PC-3 (cell line): ENCODE measurements around the gene ZCWPW2. TPM values are rescaled to one million over a fixed set of nuclear protein-coding genes. Genes with fewer than 3 reads are reported as not detected.

Experiments
- ATAC-seq: fragments of 200-7000 bp; cut with Tn5 transposase; 2 replicates; pipeline ENCODE4 v1.9.1; 2020; ENCODE audit warnings: mild to moderate bottlenecking, moderate library complexity
- BruUV-seq: library from RNA; stranded (reverse); fragments of 400-500 nt; replicated peaks from 2 replicates; lab custom pipeline; 2021; lab: Mats Ljungman, UMichigan
- CTCF ChIA-PET: fragments of 300-600 bp; sonication (Branson Sonifier 250); formaldehyde crosslinking; loops from one replicate; lab custom pipeline; 2022; ENCODE audit warnings: antibody characterized with exemption; lab: Charles Lee
- POLR2A ChIA-PET: fragments of 300-600 bp; sonication (Branson Sonifier 250); formaldehyde crosslinking; loops from one replicate; lab custom pipeline; 2022; ENCODE audit warnings: antibody characterized with exemption; ENCODE audit not compliant: unreplicated experiment; lab: Charles Lee
- DNase-seq: peaks from one replicate; pipeline ENCODE4 v3.0.0-alpha.2; 2015
- H2AFZ ChIP-seq: fragments of 300-600 bp; sonication (generic); 2 replicates; pipeline ENCODE4 v1.6.0; 2016; ENCODE audit warnings: antibody characterized with exemption, low read length
- H3F3A ChIP-seq: fragments of 300-600 bp; sonication (generic); one replicate; pipeline ENCODE4 v1.6.0; 2017; ENCODE audit warnings: antibody characterized with exemption, low read length, control low read depth, mild to moderate bottlenecking; ENCODE audit not compliant: unreplicated experiment
- H3K27ac ChIP-seq: fragments of 300-600 bp; sonication (generic); 2 replicates; pipeline ENCODE4 v1.5.1; 2016; ENCODE audit warnings: mild to moderate bottlenecking, low read length
- H3K27me3 ChIP-seq: fragments of 300-600 bp; sonication (generic); 2 replicates; pipeline ENCODE4 v1.6.1; 2016; ENCODE audit warnings: low read length, mixed read lengths
- H3K36me3 ChIP-seq: fragments of 300-600 bp; sonication (generic); 2 replicates; pipeline ENCODE4 v1.6.1; 2016; ENCODE audit warnings: low read depth, mixed run types, low read length, mixed read lengths
- H3K4me1 ChIP-seq: fragments of 300-600 bp; sonication (generic); 2 replicates; pipeline ENCODE4 v1.5.1; 2016; ENCODE audit warnings: low read length; ENCODE audit not compliant: insufficient read depth
- H3K4me2 ChIP-seq: fragments of 300-600 bp; sonication (generic); 2 replicates; pipeline ENCODE4 v1.6.0; 2016; ENCODE audit warnings: low read length
- H3K4me3 ChIP-seq: fragments of 300-600 bp; sonication (generic); 2 replicates; pipeline ENCODE4 v1.5.1; 2016; ENCODE audit warnings: mild to moderate bottlenecking, low read length, mixed read lengths
- H3K79me2 ChIP-seq: fragments of 300-600 bp; sonication (generic); 2 replicates; pipeline ENCODE4 v1.6.1; 2017; ENCODE audit warnings: low read length, mixed read lengths
- H3K9ac ChIP-seq: fragments of 300-600 bp; sonication (generic); 2 replicates; pipeline ENCODE4 v1.6.0; 2016; ENCODE audit warnings: mild to moderate bottlenecking, low read length
- H3K9me2 ChIP-seq: fragments of 300-600 bp; sonication (generic); replicated peaks from 2 replicates; pipeline ENCODE4 v1.6.1; 2016; ENCODE audit warnings: mixed run types, low read length, mixed read lengths
- H3K9me3 ChIP-seq: fragments of 300-600 bp; sonication (generic); 2 replicates; pipeline ENCODE4 v1.6.1; 2016; ENCODE audit warnings: low read length, mixed read lengths
- H4K20me1 ChIP-seq: fragments of 300-600 bp; sonication (generic); 2 replicates; pipeline ENCODE4 v1.6.1; 2016; ENCODE audit warnings: low read length, mixed read lengths
- CTCF ChIP-seq: fragments of 300-600 bp; sonication (generic); conservative IDR thresholded peaks from 2 replicates; pipeline ENCODE4 v1.5.1; 2017; ENCODE audit warnings: antibody characterized with exemption, low read depth, mild to moderate bottlenecking, low read length
- EZH2 ChIP-seq: fragments of 300-600 bp; sonication (generic); IDR thresholded peaks from one replicate; pipeline ENCODE4 v1.6.1; 2017; ENCODE audit warnings: antibody characterized with exemption, mild to moderate bottlenecking, low read length; ENCODE audit not compliant: unreplicated experiment
- EZH2phosphoT487 ChIP-seq: fragments of 300-600 bp; sonication (generic); IDR thresholded peaks from 2 replicates; pipeline ENCODE4 v1.6.1; 2018; ENCODE audit warnings: mild to moderate bottlenecking, antibody characterized with exemption, low read length, borderline replicate concordance
- intact Hi-C: fragments of 100-400 bp; cut with micrococcal nuclease; formaldehyde crosslinking; loops from 2 replicates; pipeline ENCODE4 v1.9.0; 2023
- total RNA-seq: library from RNA; depleted of rRNA; stranded (reverse); fragments of >200 nt; gene quantifications from 2 replicates; pipeline ENCODE4 v1.2.3, GENCODE V29; 2014

The ZCWPW2 gene
- total RNA-seq, 1 experiment from 2014 or later, result not detected

DNA sequence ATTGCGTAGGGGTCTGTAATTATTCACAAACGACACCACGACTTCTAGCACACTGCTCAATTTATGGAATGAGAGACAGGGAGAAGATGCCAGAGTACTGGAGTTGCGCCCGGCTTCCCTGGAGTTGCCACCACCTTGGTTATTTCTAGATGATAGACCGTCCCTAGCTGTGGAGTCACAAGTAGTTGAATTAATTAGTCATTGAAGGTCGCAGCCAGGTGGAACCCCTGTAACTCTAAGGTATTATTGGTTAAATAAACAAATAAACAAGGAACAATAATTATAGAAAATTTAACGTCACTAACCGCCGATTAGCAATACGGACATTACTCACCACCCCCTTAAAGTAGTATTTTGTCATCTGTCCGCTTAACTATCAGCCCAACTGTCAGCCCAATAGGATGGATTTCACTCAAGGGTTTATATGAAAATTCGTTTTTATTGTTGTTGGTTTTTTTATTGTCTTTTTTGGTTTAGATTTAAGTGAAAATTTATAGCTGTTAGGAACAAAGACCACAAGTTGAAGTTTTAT is 1.0 kb downstream of the ZCWPW2 start:
- DNase-seq (peak; percentile 55), ATAC-seq (peak; percentile 14)
- intact Hi-C loops, result loop anchor here (1.0 kb wide), 1 partner anchor 108 kb away; the partner anchor contains the start of gene CMC1
- no peaks in the 10 kb centered on the region for H3K36me3 ChIP-seq
- peak overlapping the region; percentile 88 for H3K4me2 ChIP-seq
- POLR2A ChIA-PET, result no interaction called here
- BruUV-seq, result TSS peak; percentile 67
- H3K27me3 ChIP-seq, result no peaks in the 10 kb centered on the region
- CTCF ChIA-PET, result interaction anchor here (0.5 to 0.7 kb wide), 2 partner anchors 34 to 323 kb away, joined by 3 read pairs; no protein-coding TSS in a partner anchor
- TF ChIP-seq EZH2phosphoT487, result no peak
- TF ChIP-seq CTCF, result no peak
- no peak for TF ChIP-seq EZH2
- peaks cover 19% of the 10 kb centered on the region; the same call in 1 of the 2 replicates for H4K20me1 ChIP-seq
- peak overlapping the region; percentile 89 for H3K9ac ChIP-seq
- peak overlapping the region; percentile 85 for H3K4me3 ChIP-seq
- H3K9me2 ChIP-seq, result no peaks in the 10 kb centered on the region
- H3K9me3 ChIP-seq, result no peaks in the 10 kb centered on the region
- peak overlapping the region; percentile 84 for H3K27ac ChIP-seq
- H3K4me1 ChIP-seq, result peaks cover 34% of the 10 kb centered on the region
- no peaks in the 10 kb centered on the region for H3F3A ChIP-seq
- H2AFZ ChIP-seq, result peak overlapping the region; percentile 91
- peaks cover 50% of the 10 kb centered on the region for H3K79me2 ChIP-seq

DNA sequence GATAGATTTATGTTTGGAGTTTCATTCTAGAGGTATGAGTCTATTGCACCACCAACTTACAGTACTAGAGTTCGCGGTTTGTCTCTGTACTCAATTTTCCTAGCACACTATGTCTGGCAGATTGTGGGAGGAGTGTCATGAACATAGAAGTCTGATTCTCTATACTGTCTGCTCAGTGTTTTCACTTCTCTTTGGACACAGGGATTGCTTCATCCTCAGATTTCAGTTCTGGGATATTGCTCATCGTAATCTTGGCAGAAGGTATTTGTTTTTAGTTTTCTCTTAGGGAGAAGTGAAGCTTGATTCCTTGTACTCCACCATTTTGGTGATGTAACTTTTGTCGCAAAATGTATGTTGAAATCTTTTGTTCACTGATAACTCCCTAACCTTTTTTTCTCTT is 27.9 kb downstream of the ZCWPW2 start:
- Histone ChIP-seq H3K9me3 (no peaks in the 10 kb centered on the region), H3K27me3 (no peaks in the 10 kb centered on the region), H3K9me2 (no peaks in the 10 kb centered on the region), H3F3A (no peaks in the 10 kb centered on the region), H3K4me1 (no peaks in the 10 kb centered on the region), H3K4me3 (no peak overlapping the region), H3K9ac (no peak overlapping the region), H3K27ac (no peak overlapping the region), H3K4me2 (no peak overlapping the region), H3K36me3 (no peaks in the 10 kb centered on the region), H3K79me2 (no peaks in the 10 kb centered on the region), H2AFZ (no peak overlapping the region), H4K20me1 (no peaks in the 10 kb centered on the region)
- ATAC-seq (no peak), DNase-seq (no peak)
- intact Hi-C loops, result no loop called here
- CTCF ChIA-PET, result no interaction called here
- no peak for TF ChIP-seq CTCF
- no peak for TF ChIP-seq EZH2phosphoT487
- TF ChIP-seq EZH2, result no peak
- POLR2A ChIA-PET, result no interaction called here
- no TSS peak for BruUV-seq

DNA sequence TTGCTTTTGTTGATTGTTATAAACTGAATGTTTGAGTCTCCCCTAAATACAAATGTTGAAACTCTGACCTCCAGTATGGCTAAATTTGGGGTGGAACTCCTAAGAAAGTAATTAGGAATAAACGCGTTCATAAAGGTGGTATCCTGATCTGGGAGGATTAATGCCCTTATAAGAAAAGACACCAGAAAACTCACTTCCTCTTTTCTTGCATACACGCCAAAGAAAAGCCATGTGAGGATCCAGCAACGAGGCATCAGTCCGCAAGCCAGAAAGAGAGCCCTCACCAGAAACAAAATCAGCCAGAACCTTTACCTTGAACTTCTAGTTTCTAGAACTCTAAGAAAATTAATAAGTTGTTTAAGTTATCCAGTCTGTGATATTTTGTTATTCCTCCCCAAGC is 37.5 kb downstream of the ZCWPW2 start:
- Histone ChIP-seq H3K27me3 (no peaks in the 10 kb centered on the region), H3K9ac (no peak overlapping the region), H2AFZ (no peak overlapping the region), H3K4me1 (no peaks in the 10 kb centered on the region), H3K9me3 (no peaks in the 10 kb centered on the region), H3K79me2 (no peaks in the 10 kb centered on the region), H3K36me3 (no peaks in the 10 kb centered on the region), H4K20me1 (no peaks in the 10 kb centered on the region), H3K4me3 (no peak overlapping the region), H3F3A (no peaks in the 10 kb centered on the region), H3K27ac (no peak overlapping the region), H3K4me2 (no peak overlapping the region), H3K9me2 (0 out of 2 replicates have a peak, but pooled peaks cover 3% of the 10 kb centered on the region)
- DNase-seq (no peak), ATAC-seq (no peak)
- CTCF ChIA-PET, result no interaction called here
- BruUV-seq, result no TSS peak
- POLR2A ChIA-PET, result no interaction called here
- intact Hi-C loops, result no loop called here
- no peak for TF ChIP-seq EZH2phosphoT487
- TF ChIP-seq CTCF, result no peak
- TF ChIP-seq EZH2, result no peak
